ENCODE data around the gene TOGARAM2.

Gene TOGARAM2

DNA sequence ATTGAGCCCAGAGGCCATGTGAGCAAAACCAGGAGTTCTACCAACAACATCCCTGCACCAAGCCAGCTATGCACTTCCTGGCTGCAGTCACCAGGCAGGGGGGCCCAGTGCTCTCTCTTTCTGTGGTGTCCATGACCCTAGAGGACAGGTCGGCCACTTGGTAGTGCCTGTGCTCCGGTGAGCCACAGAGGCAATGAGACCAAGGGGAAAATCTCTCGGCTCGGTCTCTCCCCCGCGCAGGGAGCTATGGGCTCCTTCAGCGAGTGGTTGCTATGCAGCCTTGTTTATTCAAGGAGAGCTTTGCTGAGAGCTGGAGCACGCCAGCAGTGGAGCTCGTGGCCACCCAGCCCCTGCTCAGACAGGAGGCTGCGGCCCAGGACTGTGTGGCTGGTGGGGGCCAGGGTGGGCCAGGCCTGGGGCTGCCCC is at the start of gene TOGARAM2:
TOGARAM2 (plus strand) TSS at position 283 of the 426 bp plus-strand sequence. CDS start 13,537 bp downstream, outside the sequence.
- peak within 1 kb of the TSS; percentile 85 for H3K27ac ChIP-seq (ENCODE audit: low read depth, low read length)
- H3K9me3 ChIP-seq (ENCODE audit: low read length) = no peaks in the 10 kb centered on the region
- peaks cover 51% of the 10 kb centered on the region for H3K4me1 ChIP-seq (ENCODE audit: insufficient read depth, low read length)
- no peaks in the 10 kb centered on the region for H3K27me3 ChIP-seq (ENCODE audit: control insufficient read depth in 1 of 2, insufficient read depth in 2 of 2, low read length in 2 of 2)
- peak within 1 kb of the TSS; percentile 16 for H3K9ac ChIP-seq (ENCODE audit: low read length)
- H3K36me3 ChIP-seq (ENCODE audit: insufficient read depth, low read length) = no peaks in the 10 kb centered on the region
- H3K4me3 ChIP-seq (ENCODE audit: low read depth in 1 of 2, low read length in 2 of 2) = peak within 1 kb of the TSS; percentile 10 to 12

GRCh38 chr2:28934769-28935168 is 46.3 kb upstream of the TOGARAM2 start:
- Histone ChIP-seq H3K27me3 (ENCODE audit: control insufficient read depth in 1 of 2, insufficient read depth in 2 of 2, low read length in 2 of 2) (no peaks in the 10 kb centered on the region), H3K27ac (ENCODE audit: low read depth, low read length) (no peak overlapping the region), H3K4me3 (ENCODE audit: low read depth in 1 of 2, low read length in 2 of 2) (no peak overlapping the region), H3K9ac (ENCODE audit: low read length) (no peak overlapping the region), H3K36me3 (ENCODE audit: insufficient read depth, low read length) (peaks cover 38% of the 10 kb centered on the region), H3K4me1 (ENCODE audit: insufficient read depth, low read length) (no peaks in the 10 kb centered on the region), H3K9me3 (ENCODE audit: low read length) (no peaks in the 10 kb centered on the region)

GRCh38 chr2:28941008-28941407 is 40.1 kb upstream of the TOGARAM2 start:
- no peak overlapping the region for H3K9ac ChIP-seq (ENCODE audit: low read length)
- no peaks in the 10 kb centered on the region for H3K9me3 ChIP-seq (ENCODE audit: low read length)
- no peaks in the 10 kb centered on the region for H3K27me3 ChIP-seq (ENCODE audit: control insufficient read depth in 1 of 2, insufficient read depth in 2 of 2, low read length in 2 of 2)

GRCh38 chr2:28944535-28945248 is 36.4 kb upstream of the TOGARAM2 start:
- Histone ChIP-seq H3K27ac (ENCODE audit: low read depth, low read length) (no peak overlapping the region), H3K9ac (ENCODE audit: low read length) (no peak overlapping the region), H3K4me3 (ENCODE audit: low read depth in 1 of 2, low read length in 2 of 2) (no peak overlapping the region), H3K4me1 (ENCODE audit: insufficient read depth, low read length) (no peaks in the 10 kb centered on the region), H3K9me3 (ENCODE audit: low read length) (no peaks in the 10 kb centered on the region), H3K27me3 (ENCODE audit: control insufficient read depth in 1 of 2, insufficient read depth in 2 of 2, low read length in 2 of 2) (no peaks in the 10 kb centered on the region), H3K36me3 (ENCODE audit: insufficient read depth, low read length) (peaks cover 60% of the 10 kb centered on the region)

More at GRCh38 chr2:28941008-28941407, 40.1 kb upstream of the TOGARAM2 start:
- Histone ChIP-seq H3K27ac (ENCODE audit: low read depth, low read length) (no peak overlapping the region), H3K4me1 (ENCODE audit: insufficient read depth, low read length) (no peaks in the 10 kb centered on the region), H3K4me3 (ENCODE audit: low read depth in 1 of 2, low read length in 2 of 2) (no peak overlapping the region), H3K36me3 (ENCODE audit: insufficient read depth, low read length) (peaks cover 52% of the 10 kb centered on the region)

DNA sequence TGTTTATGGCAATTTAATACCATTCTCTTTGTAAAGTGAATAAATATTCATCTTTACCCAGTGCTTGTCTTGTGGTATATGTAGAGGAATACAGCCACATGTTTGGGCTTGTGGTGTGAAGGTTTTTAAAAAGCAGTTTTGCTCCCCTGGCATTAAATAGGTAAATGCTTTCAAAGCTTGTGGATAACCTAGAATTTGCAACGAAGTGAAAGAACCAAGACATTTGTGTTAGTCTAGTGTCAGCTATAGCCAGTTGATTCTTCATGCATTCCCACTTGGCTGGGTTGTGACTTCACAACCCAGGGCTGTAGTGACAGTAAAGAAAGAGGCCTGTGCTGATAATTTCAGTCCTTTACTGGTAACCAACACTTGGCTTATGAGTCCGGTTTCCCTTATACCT is 32.9 kb upstream of the TOGARAM2 start:
- no peak overlapping the region for H3K4me3 ChIP-seq (ENCODE audit: low read depth in 1 of 2, low read length in 2 of 2)
- H3K4me1 ChIP-seq (ENCODE audit: insufficient read depth, low read length) = no peaks in the 10 kb centered on the region
- no peaks in the 10 kb centered on the region for H3K9me3 ChIP-seq (ENCODE audit: low read length)
- no peak overlapping the region for H3K27ac ChIP-seq (ENCODE audit: low read depth, low read length)
- no peaks in the 10 kb centered on the region for H3K27me3 ChIP-seq (ENCODE audit: control insufficient read depth in 1 of 2, insufficient read depth in 2 of 2, low read length in 2 of 2)
- peaks cover 40% of the 10 kb centered on the region for H3K36me3 ChIP-seq (ENCODE audit: insufficient read depth, low read length)
- H3K9ac ChIP-seq (ENCODE audit: low read length) = no peak overlapping the region

DNA sequence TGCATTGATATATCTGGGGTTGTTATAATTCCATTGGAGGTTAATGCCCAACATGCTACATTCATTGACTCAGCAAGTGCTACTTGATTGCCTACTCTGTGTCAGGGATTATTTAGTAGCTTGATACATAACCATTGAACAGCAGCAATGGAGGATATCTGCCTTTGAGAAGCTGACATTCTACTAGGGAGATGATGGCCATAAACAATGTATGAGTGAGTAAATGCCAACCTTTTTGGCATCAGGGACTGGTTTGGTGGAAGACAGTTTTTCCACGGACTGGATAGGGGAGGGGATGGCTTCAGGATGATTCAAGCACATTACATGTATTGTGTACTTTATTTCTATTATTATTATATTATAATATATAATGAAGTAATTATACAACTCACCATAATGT is 31.9 kb upstream of the TOGARAM2 start:
- H3K27ac ChIP-seq (ENCODE audit: low read depth, low read length) = no peak overlapping the region
- H3K27me3 ChIP-seq (ENCODE audit: control insufficient read depth in 1 of 2, insufficient read depth in 2 of 2, low read length in 2 of 2) = no peaks in the 10 kb centered on the region
- no peak overlapping the region for H3K9ac ChIP-seq (ENCODE audit: low read length)
- H3K4me3 ChIP-seq (ENCODE audit: low read depth in 1 of 2, low read length in 2 of 2) = no peak overlapping the region
- peaks cover 35% of the 10 kb centered on the region for H3K36me3 ChIP-seq (ENCODE audit: insufficient read depth, low read length)
- H3K4me1 ChIP-seq (ENCODE audit: insufficient read depth, low read length) = no peaks in the 10 kb centered on the region
- no peaks in the 10 kb centered on the region for H3K9me3 ChIP-seq (ENCODE audit: low read length)

- Histone ChIP-seq H3K9me3 (ENCODE audit: low read length) (no peaks in the 10 kb centered on the region), H3K27me3 (ENCODE audit: control insufficient read depth in 1 of 2, insufficient read depth in 2 of 2, low read length in 2 of 2) (no peaks in the 10 kb centered on the region), H3K9ac (ENCODE audit: low read length) (no peak overlapping the region), H3K36me3 (ENCODE audit: insufficient read depth, low read length) (peaks cover 31% of the 10 kb centered on the region), H3K4me1 (ENCODE audit: insufficient read depth, low read length) (no peaks in the 10 kb centered on the region), H3K27ac (ENCODE audit: low read depth, low read length) (no peak overlapping the region), H3K4me3 (ENCODE audit: low read depth in 1 of 2, low read length in 2 of 2) (no peak overlapping the region)
Measured at GRCh38 chr2:28949617-28950305, 31.3 kb upstream of the TOGARAM2 start.

GRCh38 chr2:28950941-28951630 is 30.0 kb upstream of the TOGARAM2 start:
- H3K9ac ChIP-seq (ENCODE audit: low read length) = no peak overlapping the region
- peaks cover 22% of the 10 kb centered on the region for H3K36me3 ChIP-seq (ENCODE audit: insufficient read depth, low read length)
- no peaks in the 10 kb centered on the region for H3K9me3 ChIP-seq (ENCODE audit: low read length)
- H3K27ac ChIP-seq (ENCODE audit: low read depth, low read length) = no peak overlapping the region
- H3K27me3 ChIP-seq (ENCODE audit: control insufficient read depth in 1 of 2, insufficient read depth in 2 of 2, low read length in 2 of 2) = no peaks in the 10 kb centered on the region
- H3K4me1 ChIP-seq (ENCODE audit: insufficient read depth, low read length) = no peaks in the 10 kb centered on the region
- no peak overlapping the region for H3K4me3 ChIP-seq (ENCODE audit: low read depth in 1 of 2, low read length in 2 of 2)

DNA sequence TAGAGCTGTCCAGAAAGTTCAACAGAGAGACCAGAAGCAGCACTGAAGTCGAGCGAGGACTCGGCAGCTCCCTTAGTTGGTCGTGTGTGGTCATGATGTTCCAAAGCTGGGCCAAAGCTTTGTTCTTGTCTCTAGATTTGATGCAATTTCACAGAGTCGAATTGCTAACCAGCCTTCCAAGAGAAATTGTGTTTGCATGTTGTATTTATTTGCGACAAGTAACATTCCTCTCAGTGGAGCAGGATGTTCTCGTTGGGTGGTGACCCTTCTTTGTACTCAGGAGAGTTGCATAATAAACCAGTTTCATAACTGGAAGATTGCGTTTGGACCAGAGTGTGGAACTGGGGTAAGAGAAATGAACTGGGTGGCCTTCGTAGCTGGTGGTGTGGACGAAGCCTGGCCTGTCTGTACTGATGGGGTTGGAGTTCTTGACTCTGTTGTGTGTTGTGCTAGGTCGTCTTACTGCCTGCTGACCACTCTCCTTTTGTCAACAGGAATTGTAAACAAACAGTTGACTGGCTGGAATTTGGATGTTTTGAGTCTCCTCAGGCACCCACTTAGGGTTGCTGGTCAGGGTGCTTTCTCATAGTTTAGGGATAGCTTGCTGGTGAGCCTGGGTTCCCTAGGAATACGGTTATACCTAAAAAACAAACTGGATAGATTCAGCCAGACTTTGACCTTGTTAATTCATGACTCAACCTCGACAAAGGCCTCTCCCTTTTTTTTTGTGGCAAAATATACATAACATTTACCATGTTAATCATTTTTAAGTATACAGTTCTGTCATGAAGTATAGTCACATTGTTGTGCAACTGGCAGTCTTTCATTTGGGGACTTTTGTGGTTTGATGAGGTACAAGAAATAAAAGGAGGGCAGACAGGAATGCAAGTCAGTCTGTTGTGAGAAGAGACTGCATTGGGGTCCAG is 28.9 kb upstream of the TOGARAM2 start:
- H3K36me3 ChIP-seq (ENCODE audit: insufficient read depth, low read length) = peaks cover 14% of the 10 kb centered on the region
- no peaks in the 10 kb centered on the region for H3K4me1 ChIP-seq (ENCODE audit: insufficient read depth, low read length)
- no peak overlapping the region for H3K9ac ChIP-seq (ENCODE audit: low read length)
- no peaks in the 10 kb centered on the region for H3K27me3 ChIP-seq (ENCODE audit: control insufficient read depth in 1 of 2, insufficient read depth in 2 of 2, low read length in 2 of 2)
- no peak overlapping the region for H3K27ac ChIP-seq (ENCODE audit: low read depth, low read length)
- no peaks in the 10 kb centered on the region for H3K9me3 ChIP-seq (ENCODE audit: low read length)
- H3K4me3 ChIP-seq (ENCODE audit: low read depth in 1 of 2, low read length in 2 of 2) = no peak overlapping the region

- Histone ChIP-seq H3K4me3 (ENCODE audit: low read depth in 1 of 2, low read length in 2 of 2) (no peak overlapping the region), H3K9me3 (ENCODE audit: low read length) (no peaks in the 10 kb centered on the region), H3K36me3 (ENCODE audit: insufficient read depth, low read length) (peaks cover 11% of the 10 kb centered on the region), H3K27ac (ENCODE audit: low read depth, low read length) (no peak overlapping the region), H3K27me3 (ENCODE audit: control insufficient read depth in 1 of 2, insufficient read depth in 2 of 2, low read length in 2 of 2) (no peaks in the 10 kb centered on the region), H3K4me1 (ENCODE audit: insufficient read depth, low read length) (no peaks in the 10 kb centered on the region), H3K9ac (ENCODE audit: low read length) (no peak overlapping the region)
Measured at GRCh38 chr2:28952836-28953211, 28.3 kb upstream of the TOGARAM2 start.

- Histone ChIP-seq H3K4me1 (ENCODE audit: insufficient read depth, low read length) (peaks cover under 1% of the 10 kb centered on the region), H3K9ac (ENCODE audit: low read length) (no peak overlapping the region), H3K36me3 (ENCODE audit: insufficient read depth, low read length) (no peaks in the 10 kb centered on the region), H3K27ac (ENCODE audit: low read depth, low read length) (no peak overlapping the region), H3K4me3 (ENCODE audit: low read depth in 1 of 2, low read length in 2 of 2) (no peak overlapping the region), H3K9me3 (ENCODE audit: low read length) (no peaks in the 10 kb centered on the region), H3K27me3 (ENCODE audit: control insufficient read depth in 1 of 2, insufficient read depth in 2 of 2, low read length in 2 of 2) (no peaks in the 10 kb centered on the region)
Measured at GRCh38 chr2:28955467-28955866, 25.6 kb upstream of the TOGARAM2 start.

Measured in muscle layer of colon (tissue), 2 donors.